Liver (tissue), 3 donors: ENCODE results near the gene SH3PXD2A.

Experiments
- ATF3 ChIP-seq: IDR thresholded peaks from 2 replicates; pipeline ENCODE4 v1.6.1; 2016; ENCODE audit warnings: antibody characterized with exemption
- CTCF ChIP-seq: fragments of 150-350 bp; IDR thresholded peaks from 2 replicates; pipeline ENCODE4 v1.5.1; 2017; ENCODE audit warnings: improper control_type of control experiment, low read depth, low read length; ENCODE audit not compliant: missing input control
- EGR1 ChIP-seq, 2 donors: IDR thresholded peaks; 2 replicates each; pipeline ENCODE4 v1.6.1; 2016 to 2018; ENCODE audit warnings: antibody characterized with exemption in 2 of 2, low read depth in 2 of 2
- FOXA1 ChIP-seq: IDR thresholded peaks from 2 replicates; pipeline ENCODE4 v1.6.1; 2016; ENCODE audit warnings: antibody characterized with exemption
- HNF4A ChIP-seq, 2 donors: conservative IDR thresholded peaks; 2 replicates each; pipeline ENCODE4 v1.6.1; 2016; ENCODE audit warnings: antibody characterized with exemption in 2 of 2, mild to moderate bottlenecking in 2 of 2
- JUND ChIP-seq, 2 donors: IDR thresholded peaks; 2 replicates each; pipeline ENCODE4 v1.6.1; 2016; ENCODE audit warnings: antibody characterized with exemption in 2 of 2
- MAX ChIP-seq: IDR thresholded peaks from 2 replicates; pipeline ENCODE4 v1.6.1; 2016; ENCODE audit warnings: antibody characterized with exemption
- REST ChIP-seq: IDR thresholded peaks from 2 replicates; pipeline ENCODE4 v1.6.1; 2016; ENCODE audit warnings: antibody characterized with exemption, mild to moderate bottlenecking
- RXRA ChIP-seq, 2 donors: IDR thresholded peaks; 2 replicates each; pipeline ENCODE4 v1.6.1; 2017 to 2018; ENCODE audit warnings: antibody characterized with exemption in 2 of 2, mild to moderate bottlenecking in 1 of 2
- TAF1 ChIP-seq: conservative IDR thresholded peaks from 2 replicates; pipeline ENCODE4 v1.6.1; 2016; ENCODE audit warnings: antibody characterized with exemption, mild to moderate bottlenecking
- YY1 ChIP-seq: IDR thresholded peaks from 2 replicates; pipeline ENCODE4 v1.6.1; 2016; ENCODE audit warnings: antibody characterized with exemption, mild to moderate bottlenecking
- ZBTB33 ChIP-seq: IDR thresholded peaks from 2 replicates; pipeline ENCODE4 v1.6.1; 2016; ENCODE audit warnings: antibody characterized with exemption
- donor health status: healthy.
- donor health status: healthy.

GRCh38 chr10:103884681-103885139 is 29.3 kb upstream of the SH3PXD2A start:
- peak; percentile 80 for TF ChIP-seq CTCF
- no peak for TF ChIP-seq RXRA (IDR thresholded peaks at IDR 0.05)
- TF ChIP-seq MAX: no peak
- no peak for TF ChIP-seq JUND (IDR thresholded peaks at IDR 0.05)
- no peak for TF ChIP-seq EGR1 (IDR thresholded peaks at IDR 0.05; ENCODE audit: low read depth in 2 of 2)
- no peak for TF ChIP-seq ATF3
- no peak for TF ChIP-seq TAF1
- TF ChIP-seq REST: no peak
- no peak for TF ChIP-seq YY1
- TF ChIP-seq FOXA1: no peak
- TF ChIP-seq ZBTB33: no peak
- no peak for TF ChIP-seq HNF4A (conservative IDR thresholded peaks at IDR 0.05)
